ENCODE results near the gene RECQL. TPM values are rescaled to one million over a fixed set of nuclear protein-coding genes. Genes with fewer than 3 reads are reported as not detected.

Gene RECQL, protein sequence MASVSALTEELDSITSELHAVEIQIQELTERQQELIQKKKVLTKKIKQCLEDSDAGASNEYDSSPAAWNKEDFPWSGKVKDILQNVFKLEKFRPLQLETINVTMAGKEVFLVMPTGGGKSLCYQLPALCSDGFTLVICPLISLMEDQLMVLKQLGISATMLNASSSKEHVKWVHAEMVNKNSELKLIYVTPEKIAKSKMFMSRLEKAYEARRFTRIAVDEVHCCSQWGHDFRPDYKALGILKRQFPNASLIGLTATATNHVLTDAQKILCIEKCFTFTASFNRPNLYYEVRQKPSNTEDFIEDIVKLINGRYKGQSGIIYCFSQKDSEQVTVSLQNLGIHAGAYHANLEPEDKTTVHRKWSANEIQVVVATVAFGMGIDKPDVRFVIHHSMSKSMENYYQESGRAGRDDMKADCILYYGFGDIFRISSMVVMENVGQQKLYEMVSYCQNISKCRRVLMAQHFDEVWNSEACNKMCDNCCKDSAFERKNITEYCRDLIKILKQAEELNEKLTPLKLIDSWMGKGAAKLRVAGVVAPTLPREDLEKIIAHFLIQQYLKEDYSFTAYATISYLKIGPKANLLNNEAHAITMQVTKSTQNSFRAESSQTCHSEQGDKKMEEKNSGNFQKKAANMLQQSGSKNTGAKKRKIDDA
- total RNA-seq = 32.7 TPM

- intact Hi-C loops (cut with DNase I) = no loop called here
- ATAC-seq (peak; percentile 100), DNase-seq (ENCODE audit: low spot score) (peak; percentile 92)
Measured at GRCh38 chr12:21501258-21502163, at the start of gene RECQL, which contains the start of gene GOLT1B. Gene RECQL (minus strand): TSS chr12:21501635. CDS start chr12:21499570, 2,065 bp downstream. Gene GOLT1B (plus strand): TSS chr12:21501789. CDS start chr12:21501924, 135 bp downstream.

- ATAC-seq = no peak
- intact Hi-C loops (cut with DNase I) = no loop called here
Measured at GRCh38 chr12:21547437-21547836, 46.0 kb upstream of the RECQL start.

GRCh38 chr12:21546716-21547115, 45.3 kb upstream of the RECQL start:
- intact Hi-C loops (cut with DNase I) = no loop called here
- DNase-seq (ENCODE audit: low spot score) (no peak), ATAC-seq (no peak)

More at GRCh38 chr12:21547437-21547836, 46.0 kb upstream of the RECQL start:
- no peak for DNase-seq (ENCODE audit: low spot score)

GRCh38 chr12:21545557-21545956, 44.1 kb upstream of the RECQL start:
- DNase-seq (ENCODE audit: low spot score) (no peak), ATAC-seq (no peak)
- intact Hi-C loops (cut with DNase I) = no loop called here

DNA sequence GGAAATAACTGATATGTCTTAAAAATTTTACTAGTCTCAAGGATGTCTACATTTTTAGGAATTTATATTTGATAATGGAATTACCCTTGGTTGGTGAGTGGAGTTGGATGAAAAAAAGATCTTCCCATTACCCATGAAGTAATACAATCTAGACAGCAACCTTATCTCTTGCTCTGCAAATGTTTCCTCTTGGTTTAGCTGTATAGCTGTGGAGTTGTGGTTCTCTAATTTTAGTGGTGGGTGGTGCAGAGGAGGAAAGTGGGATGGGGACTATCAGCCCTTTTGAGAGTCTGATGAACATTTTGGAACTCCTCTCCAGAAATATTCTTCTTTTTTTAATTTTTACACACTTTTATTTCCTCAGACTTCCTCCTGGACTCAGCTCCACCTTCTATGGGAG, 41.7 kb upstream of the RECQL start:
- DNase-seq (ENCODE audit: low spot score) = no peak
- intact Hi-C loops (cut with DNase I) = no loop called here
- no peak for ATAC-seq

- DNase-seq (ENCODE audit: low spot score) (no peak), ATAC-seq (no peak)
- intact Hi-C loops (cut with DNase I) = no loop called here
Measured at GRCh38 chr12:21542403-21542802, 41.0 kb upstream of the RECQL start.

DNA sequence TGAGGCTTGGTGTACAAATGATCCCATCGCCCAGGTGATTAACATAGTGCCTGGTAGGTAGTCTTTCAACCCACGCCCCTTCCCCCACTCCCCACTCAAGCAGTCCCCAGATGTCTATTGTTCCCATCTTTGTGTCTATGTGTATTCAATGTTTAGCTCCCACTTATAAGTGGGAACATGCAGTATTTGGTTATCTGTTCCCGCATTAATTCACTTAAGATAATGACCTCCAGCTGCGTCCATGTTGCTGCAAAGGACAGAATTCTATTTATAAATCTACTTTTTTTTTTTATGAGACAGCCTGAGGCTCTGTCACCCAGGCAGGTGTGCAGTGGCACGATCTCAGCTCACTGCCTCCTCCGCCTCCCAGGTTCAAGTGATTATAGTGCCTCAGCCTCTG, 40.3 kb upstream of the RECQL start:
- ATAC-seq (no peak), DNase-seq (ENCODE audit: low spot score) (no peak)
- intact Hi-C loops (cut with DNase I) = no loop called here

DNA sequence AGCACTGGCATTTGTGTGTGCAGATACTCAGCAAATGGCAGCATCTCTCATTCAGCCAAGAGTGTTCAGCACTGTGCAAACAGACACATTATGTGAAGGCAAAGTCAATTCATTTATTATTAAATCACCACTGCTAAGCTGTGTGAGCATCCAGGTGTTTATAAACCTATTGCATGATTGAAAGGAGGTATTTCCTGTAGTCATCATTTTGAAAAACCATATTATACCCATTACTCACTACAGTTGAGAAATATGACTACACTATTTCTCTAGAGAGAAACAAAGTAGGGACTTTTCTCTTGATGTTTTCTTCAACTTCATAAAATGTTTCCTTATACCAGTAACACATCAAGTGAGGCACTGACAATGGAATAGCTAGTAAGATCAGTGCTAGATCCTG, 38.4 kb upstream of the RECQL start:
- intact Hi-C loops (cut with DNase I) = no loop called here
- ATAC-seq (no peak), DNase-seq (ENCODE audit: low spot score) (no peak)

- ATAC-seq (no peak), DNase-seq (ENCODE audit: low spot score) (no peak)
- intact Hi-C loops (cut with DNase I) = no loop called here
Measured at GRCh38 chr12:21538061-21538653, 36.7 kb upstream of the RECQL start.

GRCh38 chr12:21529456-21529855, 28.0 kb upstream of the RECQL start:
- intact Hi-C loops (cut with DNase I) = no loop called here
- ATAC-seq (no peak), DNase-seq (ENCODE audit: low spot score) (no peak)

- no peak for ATAC-seq
- intact Hi-C loops (cut with DNase I) = no loop called here
- no peak for DNase-seq (ENCODE audit: low spot score)
Measured at GRCh38 chr12:21528953-21529352, 27.5 kb upstream of the RECQL start.

- DNase-seq (ENCODE audit: low spot score) = no peak
- ATAC-seq = peak; percentile 85
- intact Hi-C loops (cut with DNase I) = no loop called here
Measured at GRCh38 chr12:21527451-21528180, 26.2 kb upstream of the RECQL start.

GRCh38 chr12:21526721-21527345, 25.4 kb upstream of the RECQL start:
- ATAC-seq (no peak), DNase-seq (ENCODE audit: low spot score) (no peak)
- intact Hi-C loops (cut with DNase I) = no loop called here

DNA sequence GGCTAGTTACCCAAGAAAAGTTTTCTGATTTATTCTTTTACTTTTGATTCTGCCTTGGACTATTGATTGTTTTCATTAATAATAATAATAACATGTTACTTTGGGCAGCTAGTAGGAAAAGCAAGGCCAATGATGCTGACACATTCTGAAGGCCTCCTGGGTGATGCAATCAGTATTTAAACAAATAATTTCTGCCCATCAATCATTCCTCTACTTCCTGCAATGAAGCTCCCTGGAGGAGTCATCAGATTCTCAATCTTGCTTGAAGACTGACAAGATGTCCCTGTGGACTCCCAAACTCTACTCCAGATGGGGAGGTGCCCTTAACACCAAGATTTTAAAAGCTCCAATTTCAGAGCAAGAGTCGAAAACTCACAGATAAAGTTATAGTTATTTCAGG, 24.6 kb upstream of the RECQL start, which contains the start of gene SPX:
Gene SPX (plus strand): TSS at position 244 of the 400 bp plus-strand sequence. CDS start 177 bp downstream, outside the sequence.
- no peak for DNase-seq (ENCODE audit: low spot score)
- ATAC-seq = no peak
- intact Hi-C loops (cut with DNase I) = no loop called here

DNA sequence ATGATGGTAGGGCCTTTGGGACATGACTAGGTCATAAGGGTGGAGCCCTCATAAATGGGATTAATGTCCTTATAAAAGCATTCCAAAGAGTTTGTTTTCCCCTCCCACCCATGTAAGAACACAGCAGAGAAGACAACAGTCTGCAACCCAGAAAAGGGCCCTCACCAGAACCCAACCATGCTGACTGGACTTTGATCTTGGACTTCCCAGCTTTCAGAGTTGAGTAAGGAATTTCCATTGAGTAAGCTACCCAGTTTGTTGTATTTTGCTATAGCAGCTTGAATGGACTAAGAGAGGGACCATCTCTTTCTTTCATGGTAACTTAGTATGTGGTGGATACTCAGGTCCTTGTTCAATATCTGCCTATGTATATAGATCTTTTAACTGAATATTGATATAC, 21.7 kb upstream of the RECQL start:
- no peak for ATAC-seq
- DNase-seq (ENCODE audit: low spot score) = no peak
- intact Hi-C loops (cut with DNase I) = no loop called here

GRCh38 chr12:21521541-21521940, 20.1 kb upstream of the RECQL start:
- DNase-seq (ENCODE audit: low spot score) = no peak
- intact Hi-C loops (cut with DNase I) = no loop called here
- no peak for ATAC-seq

DNA sequence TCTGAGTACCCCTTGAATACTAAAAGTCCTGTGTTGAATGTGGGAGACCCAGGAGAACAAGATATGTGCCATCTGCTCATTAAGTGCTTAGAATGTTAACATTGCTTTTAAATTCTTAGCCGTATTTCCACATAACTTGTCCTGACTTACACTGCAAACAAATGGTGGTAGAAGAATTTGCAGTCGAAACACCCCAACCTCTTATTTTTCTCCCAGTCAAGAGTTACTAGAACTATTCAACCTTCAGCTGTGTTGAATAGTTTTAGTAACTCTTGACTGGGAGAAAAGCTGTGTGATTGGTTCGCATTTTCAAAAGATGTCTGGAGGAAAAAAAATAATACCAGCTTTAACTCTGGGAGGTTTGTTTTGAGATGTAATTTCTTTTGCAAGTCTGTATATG, 17.0 kb upstream of the RECQL start:
- DNase-seq (ENCODE audit: low spot score) = no peak
- ATAC-seq = no peak
- intact Hi-C loops (cut with DNase I) = no loop called here

GRCh38 chr12:21516281-21516680, 14.8 kb upstream of the RECQL start:
- ATAC-seq = no peak
- DNase-seq (ENCODE audit: low spot score) = no peak
- intact Hi-C loops (cut with DNase I) = no loop called here

Data from sciatic nerve (tissue), 2 donors.